K562 (cell line): Measurements from ENCODE around the gene SOWAHA. TPM values are rescaled to one million over a fixed set of nuclear protein-coding genes. Genes with fewer than 3 reads are reported as not detected.

Experiments
- BDP1 ChIP-seq: IDR thresholded peaks from 3 replicates; pipeline ENCODE4 v1.6.1; 2011; ENCODE audit not compliant: insufficient read length, insufficient read depth
- EZH2 ChIP-seq: IDR thresholded peaks from 2 replicates; pipeline ENCODE4 v1.6.1; 2012; ENCODE audit warnings: low read depth, mild to moderate bottlenecking, inconsistent platforms, low read length, borderline replicate concordance
- FUS ChIP-seq: fragments of 200-400 bp; formaldehyde crosslinking; optimal IDR thresholded peaks from 2 replicates; pipeline ENCODE3; 2017; ENCODE audit warnings: low read depth, low read length
- ILF3 ChIP-seq: fragments of 450-650 bp; IDR thresholded peaks from 2 replicates; pipeline ENCODE4 v1.6.1; 2018; ENCODE audit warnings: antibody characterized with exemption, mild to moderate bottlenecking, moderate library complexity, borderline replicate concordance
- MAFK ChIP-seq: IDR thresholded peaks from 2 replicates; pipeline ENCODE4 v1.6.1; 2011; ENCODE audit warnings: low read length, improper control_type of control experiment
- MTA1 ChIP-seq: fragments of 450-650 bp; IDR thresholded peaks from 2 replicates; pipeline ENCODE4 v1.6.1; 2017; ENCODE audit warnings: borderline replicate concordance
- POLR2H ChIP-seq: IDR thresholded peaks from 2 replicates; pipeline ENCODE4 v1.6.1; 2016; ENCODE audit warnings: missing genetic modification characterization, low read depth, mild to moderate bottlenecking, control low read depth, missing compliant biosample characterization, moderate library complexity
- TEAD2 ChIP-seq: fragments of 450-650 bp; IDR thresholded peaks from 2 replicates; pipeline ENCODE4 v1.6.1; 2016; ENCODE audit warnings: missing genetic modification characterization, control low read depth, missing compliant biosample characterization
- TGIF2 ChIP-seq: sonication (generic); formaldehyde crosslinking; IDR thresholded peaks from 2 replicates; pipeline ENCODE4 v1.8.1; 2022; ENCODE audit warnings: mild to moderate bottlenecking, missing genetic modification reagents, moderate library complexity
- WHSC1 ChIP-seq: IDR thresholded peaks from one replicate; pipeline ENCODE4 v1.6.1; 2012; ENCODE audit warnings: low read length, control low read depth, inconsistent platforms
- ZNF75A ChIP-seq: fragments of 450-650 bp; formaldehyde crosslinking; IDR thresholded peaks from 2 replicates; pipeline ENCODE4 v1.4.0; 2020; ENCODE audit warnings: mild to moderate bottlenecking
- polyA plus RNA-seq, 8 experiments: library from polyadenylated mRNA; depleted of rRNA in 4 of 8; stranded (reverse) in 5 of 8; unstranded in 3 of 8; fragments of >200 nt; fragmentation: Nextera tagmentation in 2 of 8; fragmentation: Illumina TruSeq in 1 of 8; extraction: Ambion mirVana in 2 of 8; extraction: Trizol in 1 of 8; gene quantifications; 2 replicates each; pipeline versions ENCODE4 v1.2.1 to v1.2.3, GENCODE V29; 2011 to 2014; ENCODE audit warnings: inconsistent platforms in 1 of 8, missing spikeins in 1 of 8
- total RNA-seq, 7 experiments: library from RNA; depleted of rRNA in 6 of 7; stranded (reverse); fragments of >200 nt in 6 of 7; fragmentation: Illumina TruSeq in 2 of 7; extraction: Trizol in 2 of 7; gene quantifications; 2 replicates each; pipeline versions ENCODE4 v1.2.1 to v1.2.3, GENCODE V29; 2011 to 2021; ENCODE audit warnings: low replicate concordance in 1 of 7
- TF ChIP-seq, protein P1 (sequence below): fragments of 250-450 bp; sonication (Bioruptor Pico); IDR thresholded peaks from 2 replicates; pipeline ENCODE4 v1.4.0; 2020; ENCODE audit warnings: mild to moderate bottlenecking, moderate library complexity
- TF ChIP-seq, protein P2 (sequence below): sonication (generic); formaldehyde crosslinking; IDR thresholded peaks from 2 replicates; pipeline ENCODE4 v1.8.0; 2022; ENCODE audit warnings: missing genetic modification reagents, mild to moderate bottlenecking, moderate library complexity, borderline replicate concordance
- TF ChIP-seq, protein P3 (sequence below), 2 experiments: fragments of 450-650 bp in 1 of 2; sonication (generic) in 1 of 2; formaldehyde crosslinking in 1 of 2; IDR thresholded peaks in 1 of 2; conservative IDR thresholded peaks in 1 of 2; 2 replicates each; pipeline versions ENCODE4 v1.6.1 to v1.8.1; 2016 to 2023; ENCODE audit warnings: mild to moderate bottlenecking in 2 of 2, moderate library complexity in 2 of 2, inconsistent platforms in 1 of 2, missing genetic modification reagents in 1 of 2
- TF ChIP-seq, protein P4 (sequence below): sonication (generic); formaldehyde crosslinking; IDR thresholded peaks from 2 replicates; pipeline ENCODE4 v1.8.1; 2023; ENCODE audit warnings: mild to moderate bottlenecking, missing genetic modification reagents
- TF ChIP-seq, protein P5 (sequence below): fragments of 250-450 bp; sonication (Bioruptor Pico); IDR thresholded peaks from 2 replicates; pipeline ENCODE4 v1.4.0; 2020; ENCODE audit warnings: mild to moderate bottlenecking, moderate library complexity
- TF ChIP-seq, protein P6 (sequence below): fragments of 250-450 bp; sonication (Bioruptor Pico); IDR thresholded peaks from 2 replicates; pipeline ENCODE4 v1.8.0; 2021; ENCODE audit warnings: moderate library complexity, mild to moderate bottlenecking, inconsistent platforms

The SOWAHA gene
- total and polyA plus RNA-seq, 9 of the 15 experiments (the other 6 are each of a cell fraction or from before 2014, with no cell fraction given), result not detected

DNA sequence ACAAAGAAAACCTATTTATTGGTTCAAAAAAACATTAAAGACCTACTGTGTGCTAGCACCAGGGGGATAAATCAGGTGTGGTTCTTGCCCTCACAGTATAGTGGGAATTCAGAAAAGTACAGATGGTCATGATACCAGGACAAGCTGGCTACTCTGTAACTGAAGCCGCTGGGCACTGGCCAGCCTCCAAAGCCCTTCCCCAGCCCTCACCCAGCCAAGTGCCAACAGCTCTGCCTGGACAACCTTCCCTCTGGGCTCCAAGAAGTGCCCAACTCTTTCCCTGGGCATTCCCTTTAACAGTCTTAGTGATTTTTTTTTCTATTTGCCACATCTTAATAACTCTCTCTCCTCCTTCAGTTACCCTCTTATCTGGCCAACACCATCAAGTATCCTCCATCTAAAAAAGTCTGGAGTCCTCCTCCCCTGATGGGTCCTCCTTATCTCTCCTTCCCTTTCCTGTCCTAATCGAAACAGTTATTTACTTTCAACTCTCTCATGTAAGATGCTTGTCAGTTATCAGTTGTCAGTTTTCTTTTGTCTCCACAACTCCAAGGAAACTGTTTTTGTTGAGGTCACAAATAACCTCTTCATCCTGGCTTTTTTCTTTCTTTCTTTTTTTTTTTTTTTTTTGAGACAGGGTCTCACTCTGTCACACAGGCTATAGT, 22.8 kb upstream of the SOWAHA start (continued):
- TF ChIP-seq, protein P1, sequence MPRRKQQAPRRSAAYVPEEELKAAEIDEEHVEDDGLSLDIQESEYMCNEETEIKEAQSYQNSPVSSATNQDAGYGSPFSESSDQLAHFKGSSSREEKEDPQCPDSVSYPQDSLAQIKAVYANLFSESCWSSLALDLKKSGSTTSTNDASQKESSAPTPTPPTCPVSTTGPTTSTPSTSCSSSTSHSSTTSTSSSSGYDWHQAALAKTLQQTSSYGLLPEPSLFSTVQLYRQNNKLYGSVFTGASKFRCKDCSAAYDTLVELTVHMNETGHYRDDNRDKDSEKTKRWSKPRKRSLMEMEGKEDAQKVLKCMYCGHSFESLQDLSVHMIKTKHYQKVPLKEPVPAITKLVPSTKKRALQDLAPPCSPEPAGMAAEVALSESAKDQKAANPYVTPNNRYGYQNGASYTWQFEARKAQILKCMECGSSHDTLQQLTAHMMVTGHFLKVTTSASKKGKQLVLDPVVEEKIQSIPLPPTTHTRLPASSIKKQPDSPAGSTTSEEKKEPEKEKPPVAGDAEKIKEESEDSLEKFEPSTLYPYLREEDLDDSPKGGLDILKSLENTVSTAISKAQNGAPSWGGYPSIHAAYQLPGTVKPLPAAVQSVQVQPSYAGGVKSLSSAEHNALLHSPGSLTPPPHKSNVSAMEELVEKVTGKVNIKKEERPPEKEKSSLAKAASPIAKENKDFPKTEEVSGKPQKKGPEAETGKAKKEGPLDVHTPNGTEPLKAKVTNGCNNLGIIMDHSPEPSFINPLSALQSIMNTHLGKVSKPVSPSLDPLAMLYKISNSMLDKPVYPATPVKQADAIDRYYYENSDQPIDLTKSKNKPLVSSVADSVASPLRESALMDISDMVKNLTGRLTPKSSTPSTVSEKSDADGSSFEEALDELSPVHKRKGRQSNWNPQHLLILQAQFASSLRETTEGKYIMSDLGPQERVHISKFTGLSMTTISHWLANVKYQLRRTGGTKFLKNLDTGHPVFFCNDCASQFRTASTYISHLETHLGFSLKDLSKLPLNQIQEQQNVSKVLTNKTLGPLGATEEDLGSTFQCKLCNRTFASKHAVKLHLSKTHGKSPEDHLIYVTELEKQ (CRISPR knock-in tag), result no peak
- TF ChIP-seq, protein P2, sequence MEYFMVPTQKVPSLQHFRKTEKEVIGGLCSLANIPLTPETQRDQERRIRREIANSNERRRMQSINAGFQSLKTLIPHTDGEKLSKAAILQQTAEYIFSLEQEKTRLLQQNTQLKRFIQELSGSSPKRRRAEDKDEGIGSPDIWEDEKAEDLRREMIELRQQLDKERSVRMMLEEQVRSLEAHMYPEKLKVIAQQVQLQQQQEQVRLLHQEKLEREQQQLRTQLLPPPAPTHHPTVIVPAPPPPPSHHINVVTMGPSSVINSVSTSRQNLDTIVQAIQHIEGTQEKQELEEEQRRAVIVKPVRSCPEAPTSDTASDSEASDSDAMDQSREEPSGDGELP (CRISPR knock-in tag), result no peak
- TF ChIP-seq, protein P3, sequence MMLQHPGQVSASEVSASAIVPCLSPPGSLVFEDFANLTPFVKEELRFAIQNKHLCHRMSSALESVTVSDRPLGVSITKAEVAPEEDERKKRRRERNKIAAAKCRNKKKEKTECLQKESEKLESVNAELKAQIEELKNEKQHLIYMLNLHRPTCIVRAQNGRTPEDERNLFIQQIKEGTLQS (IDR thresholded peaks at IDR 0.05), result no peak
- TF ChIP-seq, protein P3 (CRISPR knock-in tag; conservative IDR thresholded peaks at IDR 0.05), result no peak
- TF ChIP-seq MAFK (no peak), TEAD2 (tag) (no peak), ZNF75A (CRISPR knock-in tag) (no peak), POLR2H (tag) (no peak), WHSC1 (no peak), MTA1 (peak; percentile 84; the same call in 1 of the 2 replicates), FUS (no peak), TGIF2 (CRISPR knock-in tag) (no peak), BDP1 (no peak), ILF3 (no peak), EZH2 (no peak)
- TF ChIP-seq, protein P4, sequence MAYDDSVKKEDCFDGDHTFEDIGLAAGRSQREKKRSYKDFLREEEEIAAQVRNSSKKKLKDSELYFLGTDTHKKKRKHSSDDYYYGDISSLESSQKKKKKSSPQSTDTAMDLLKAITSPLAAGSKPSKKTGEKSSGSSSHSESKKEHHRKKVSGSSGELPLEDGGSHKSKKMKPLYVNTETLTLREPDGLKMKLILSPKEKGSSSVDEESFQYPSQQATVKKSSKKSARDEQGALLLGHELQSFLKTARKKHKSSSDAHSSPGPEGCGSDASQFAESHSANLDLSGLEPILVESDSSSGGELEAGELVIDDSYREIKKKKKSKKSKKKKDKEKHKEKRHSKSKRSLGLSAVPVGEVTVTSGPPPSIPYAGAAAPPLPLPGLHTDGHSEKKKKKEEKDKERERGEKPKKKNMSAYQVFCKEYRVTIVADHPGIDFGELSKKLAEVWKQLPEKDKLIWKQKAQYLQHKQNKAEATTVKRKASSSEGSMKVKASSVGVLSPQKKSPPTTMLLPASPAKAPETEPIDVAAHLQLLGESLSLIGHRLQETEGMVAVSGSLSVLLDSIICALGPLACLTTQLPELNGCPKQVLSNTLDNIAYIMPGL (CRISPR knock-in tag), result no peak
- TF ChIP-seq, protein P5, sequence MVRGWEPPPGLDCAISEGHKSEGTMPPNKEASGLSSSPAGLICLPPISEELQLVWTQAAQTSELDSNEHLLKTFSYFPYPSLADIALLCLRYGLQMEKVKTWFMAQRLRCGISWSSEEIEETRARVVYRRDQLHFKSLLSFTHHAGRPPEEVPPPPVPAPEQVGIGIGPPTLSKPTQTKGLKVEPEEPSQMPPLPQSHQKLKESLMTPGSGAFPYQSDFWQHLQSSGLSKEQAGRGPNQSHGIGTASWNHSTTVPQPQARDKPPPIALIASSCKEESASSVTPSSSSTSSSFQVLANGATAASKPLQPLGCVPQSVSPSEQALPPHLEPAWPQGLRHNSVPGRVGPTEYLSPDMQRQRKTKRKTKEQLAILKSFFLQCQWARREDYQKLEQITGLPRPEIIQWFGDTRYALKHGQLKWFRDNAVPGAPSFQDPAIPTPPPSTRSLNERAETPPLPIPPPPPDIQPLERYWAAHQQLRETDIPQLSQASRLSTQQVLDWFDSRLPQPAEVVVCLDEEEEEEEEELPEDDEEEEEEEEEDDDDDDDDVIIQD, result no peak
- TF ChIP-seq, protein P6, sequence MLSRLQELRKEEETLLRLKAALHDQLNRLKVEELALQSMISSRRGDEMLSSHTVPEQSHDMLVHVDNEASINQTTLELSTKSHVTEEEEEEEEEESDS (CRISPR knock-in tag), result no peak
